ENCODE measurements around the gene BBIP1.

GRCh38 chr10:110851020-110851612 lies 67.9 kb downstream of the BBIP1 start:
- TF ChIP-seq CTCF (IDR thresholded peaks at IDR 0.05) (no peak), POLR2A (IDR thresholded peaks at IDR 0.05) (no peak)

Data from heart left ventricle (tissue), 13 donors.